ENCODE data around the gene SLC30A9. TPM values are rescaled to one million over a fixed set of nuclear protein-coding genes. Genes with fewer than 3 reads are reported as not detected.

Gene SLC30A9
- total and polyA plus RNA-seq, 2 of the 13 experiments (the other 11 are each of a cell fraction or from before 2014, with no cell fraction given) = 27.5 to 72.8 TPM

DNA sequence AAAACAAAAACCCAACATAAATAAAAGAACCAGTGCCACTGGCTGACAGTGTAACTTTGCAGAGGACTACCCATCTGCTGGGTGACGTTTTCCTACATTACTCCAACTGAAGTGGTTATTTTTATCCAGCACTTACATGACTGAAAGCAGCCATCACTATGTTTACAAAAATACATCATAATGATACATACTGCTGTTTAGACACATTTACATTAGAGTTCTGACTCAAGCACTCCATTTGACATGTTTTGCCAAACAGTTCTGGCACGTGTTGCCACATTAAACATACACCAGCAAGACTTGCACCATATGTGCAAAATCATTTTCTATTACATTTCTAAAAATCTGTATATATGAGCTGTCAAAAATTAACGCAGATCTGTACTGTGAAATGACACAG, 122.5 kb downstream of the SLC30A9 start (continued):
- TF ChIP-seq, protein P1, sequence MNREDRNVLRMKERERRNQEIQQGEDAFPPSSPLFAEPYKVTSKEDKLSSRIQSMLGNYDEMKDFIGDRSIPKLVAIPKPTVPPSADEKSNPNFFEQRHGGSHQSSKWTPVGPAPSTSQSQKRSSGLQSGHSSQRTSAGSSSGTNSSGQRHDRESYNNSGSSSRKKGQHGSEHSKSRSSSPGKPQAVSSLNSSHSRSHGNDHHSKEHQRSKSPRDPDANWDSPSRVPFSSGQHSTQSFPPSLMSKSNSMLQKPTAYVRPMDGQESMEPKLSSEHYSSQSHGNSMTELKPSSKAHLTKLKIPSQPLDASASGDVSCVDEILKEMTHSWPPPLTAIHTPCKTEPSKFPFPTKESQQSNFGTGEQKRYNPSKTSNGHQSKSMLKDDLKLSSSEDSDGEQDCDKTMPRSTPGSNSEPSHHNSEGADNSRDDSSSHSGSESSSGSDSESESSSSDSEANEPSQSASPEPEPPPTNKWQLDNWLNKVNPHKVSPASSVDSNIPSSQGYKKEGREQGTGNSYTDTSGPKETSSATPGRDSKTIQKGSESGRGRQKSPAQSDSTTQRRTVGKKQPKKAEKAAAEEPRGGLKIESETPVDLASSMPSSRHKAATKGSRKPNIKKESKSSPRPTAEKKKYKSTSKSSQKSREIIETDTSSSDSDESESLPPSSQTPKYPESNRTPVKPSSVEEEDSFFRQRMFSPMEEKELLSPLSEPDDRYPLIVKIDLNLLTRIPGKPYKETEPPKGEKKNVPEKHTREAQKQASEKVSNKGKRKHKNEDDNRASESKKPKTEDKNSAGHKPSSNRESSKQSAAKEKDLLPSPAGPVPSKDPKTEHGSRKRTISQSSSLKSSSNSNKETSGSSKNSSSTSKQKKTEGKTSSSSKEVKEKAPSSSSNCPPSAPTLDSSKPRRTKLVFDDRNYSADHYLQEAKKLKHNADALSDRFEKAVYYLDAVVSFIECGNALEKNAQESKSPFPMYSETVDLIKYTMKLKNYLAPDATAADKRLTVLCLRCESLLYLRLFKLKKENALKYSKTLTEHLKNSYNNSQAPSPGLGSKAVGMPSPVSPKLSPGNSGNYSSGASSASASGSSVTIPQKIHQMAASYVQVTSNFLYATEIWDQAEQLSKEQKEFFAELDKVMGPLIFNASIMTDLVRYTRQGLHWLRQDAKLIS (CRISPR knock-in tag; IDR thresholded peaks at IDR 0.05) = no peak
- TF ChIP-seq ZNF883 (CRISPR knock-in tag; IDR thresholded peaks at IDR 0.05; ENCODE audit: not compliant biosample characterization) (no peak), ZBTB42 (CRISPR knock-in tag; IDR thresholded peaks at IDR 0.05) (no peak), SAP130 (CRISPR knock-in tag; IDR thresholded peaks at IDR 0.05; ENCODE audit: low read depth) (no peak), KDM6A (CRISPR knock-in tag; IDR thresholded peaks at IDR 0.05; ENCODE audit: low read depth) (no peak), KLF13 (CRISPR knock-in tag; IDR thresholded peaks at IDR 0.05) (no peak), SP2 (CRISPR knock-in tag; IDR thresholded peaks at IDR 0.05) (no peak), ZNF468 (CRISPR knock-in tag; IDR thresholded peaks at IDR 0.05) (no peak), CEBPB (IDR thresholded peaks at IDR 0.05; ENCODE audit: borderline replicate concordance, low read depth, low read length) (no peak), HOXA3 (CRISPR knock-in tag; IDR thresholded peaks at IDR 0.05) (no peak)
- TF ChIP-seq, protein P2, sequence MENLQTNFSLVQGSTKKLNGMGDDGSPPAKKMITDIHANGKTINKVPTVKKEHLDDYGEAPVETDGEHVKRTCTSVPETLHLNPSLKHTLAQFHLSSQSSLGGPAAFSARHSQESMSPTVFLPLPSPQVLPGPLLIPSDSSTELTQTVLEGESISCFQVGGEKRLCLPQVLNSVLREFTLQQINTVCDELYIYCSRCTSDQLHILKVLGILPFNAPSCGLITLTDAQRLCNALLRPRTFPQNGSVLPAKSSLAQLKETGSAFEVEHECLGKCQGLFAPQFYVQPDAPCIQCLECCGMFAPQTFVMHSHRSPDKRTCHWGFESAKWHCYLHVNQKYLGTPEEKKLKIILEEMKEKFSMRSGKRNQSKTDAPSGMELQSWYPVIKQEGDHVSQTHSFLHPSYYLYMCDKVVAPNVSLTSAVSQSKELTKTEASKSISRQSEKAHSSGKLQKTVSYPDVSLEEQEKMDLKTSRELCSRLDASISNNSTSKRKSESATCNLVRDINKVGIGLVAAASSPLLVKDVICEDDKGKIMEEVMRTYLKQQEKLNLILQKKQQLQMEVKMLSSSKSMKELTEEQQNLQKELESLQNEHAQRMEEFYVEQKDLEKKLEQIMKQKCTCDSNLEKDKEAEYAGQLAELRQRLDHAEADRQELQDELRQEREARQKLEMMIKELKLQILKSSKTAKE (CRISPR knock-in tag; IDR thresholded peaks at IDR 0.05; ENCODE audit: borderline replicate concordance) = no peak
- TF ChIP-seq, protein P3, sequence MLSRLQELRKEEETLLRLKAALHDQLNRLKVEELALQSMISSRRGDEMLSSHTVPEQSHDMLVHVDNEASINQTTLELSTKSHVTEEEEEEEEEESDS (CRISPR knock-in tag; IDR thresholded peaks at IDR 0.05; ENCODE audit: borderline replicate concordance) = no peak

All from HepG2 (cell line).